Smooth muscle cell of trachea (primary cell): Measurements from ENCODE around the gene BBOF1. TPM values are rescaled to one million over a fixed set of nuclear protein-coding genes. Genes with fewer than 3 reads are reported as not detected.

ENCODE experiments used
- total RNA-seq: library from RNA; depleted of rRNA; stranded (reverse); fragments of >200 nt; gene quantifications from 2 replicates; pipeline ENCODE4 v1.2.1, GENCODE V29; 2014

BBOF1 gene, protein sequence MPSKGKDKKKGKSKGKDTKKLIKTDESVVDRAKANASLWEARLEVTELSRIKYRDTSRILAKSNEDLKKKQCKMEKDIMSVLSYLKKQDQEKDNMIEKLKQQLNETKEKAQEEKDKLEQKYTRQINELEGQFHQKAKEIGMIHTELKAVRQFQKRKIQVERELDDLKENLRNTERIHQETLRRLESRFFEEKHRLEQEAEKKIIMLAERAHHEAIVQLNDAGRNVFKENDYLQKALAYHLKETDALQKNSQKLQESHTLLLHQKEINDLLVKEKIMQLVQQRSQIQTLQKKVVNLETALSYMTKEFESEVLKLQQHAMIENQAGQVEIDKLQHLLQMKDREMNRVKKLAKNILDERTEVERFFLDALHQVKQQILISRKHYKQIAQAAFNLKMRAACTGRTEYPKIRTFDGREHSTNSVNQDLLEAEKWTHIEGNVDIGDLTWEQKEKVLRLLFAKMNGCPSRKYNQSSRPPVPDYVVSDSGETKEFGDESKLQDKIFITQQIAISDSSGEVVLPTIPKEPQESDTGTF
- total RNA-seq, result 5.5 and 6.0 TPM in 2 replicates

DNA sequence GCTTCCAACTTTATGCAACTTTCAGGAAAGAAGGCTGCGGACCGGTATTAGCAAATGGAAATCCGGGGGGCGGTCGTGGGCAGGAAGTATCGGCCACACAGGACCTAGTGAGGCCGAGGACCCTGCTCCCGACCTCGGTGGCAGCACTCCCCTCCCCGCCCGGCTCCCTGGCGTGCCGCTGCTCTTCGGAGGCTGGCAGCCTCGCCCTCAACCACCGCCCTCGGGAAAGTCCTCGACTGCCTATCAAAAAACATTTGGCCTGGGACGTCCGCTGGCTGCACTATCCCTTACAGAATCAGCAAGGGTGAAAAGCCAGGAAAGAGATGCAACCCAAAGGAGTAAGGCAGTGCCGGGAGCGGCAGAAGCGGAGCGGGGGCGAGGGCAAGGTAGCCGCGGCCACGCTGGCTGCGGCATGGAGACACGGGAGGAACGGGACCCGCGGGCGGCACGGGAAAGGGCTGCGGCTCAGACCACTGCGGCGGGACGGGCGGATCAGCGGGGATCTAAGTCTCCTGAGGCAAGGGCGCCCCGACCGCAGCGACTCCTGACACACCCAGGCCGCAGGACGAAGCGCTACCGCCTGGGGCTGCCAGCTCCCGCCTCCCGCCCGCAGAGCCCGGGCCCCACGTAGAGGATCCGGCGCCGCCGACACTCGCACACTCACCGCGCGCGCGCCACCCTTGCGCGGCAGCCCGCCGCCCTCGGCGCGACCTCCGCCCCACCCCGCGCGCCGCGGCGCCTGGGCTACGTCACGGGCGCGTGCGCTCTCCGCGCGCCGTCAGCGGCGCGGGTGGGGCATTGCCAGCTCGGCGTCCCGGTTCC lies at the start of gene BBOF1, which contains the start of gene ENTPD5:
BBOF1 (plus strand) TSS at position 764 of the 822 bp plus-strand sequence. CDS start 130 bp downstream, outside the sequence.
ENTPD5 (minus strand) TSS at position 703 of the 822 bp plus-strand sequence. CDS start 31,186 bp downstream, outside the sequence.

DNA sequence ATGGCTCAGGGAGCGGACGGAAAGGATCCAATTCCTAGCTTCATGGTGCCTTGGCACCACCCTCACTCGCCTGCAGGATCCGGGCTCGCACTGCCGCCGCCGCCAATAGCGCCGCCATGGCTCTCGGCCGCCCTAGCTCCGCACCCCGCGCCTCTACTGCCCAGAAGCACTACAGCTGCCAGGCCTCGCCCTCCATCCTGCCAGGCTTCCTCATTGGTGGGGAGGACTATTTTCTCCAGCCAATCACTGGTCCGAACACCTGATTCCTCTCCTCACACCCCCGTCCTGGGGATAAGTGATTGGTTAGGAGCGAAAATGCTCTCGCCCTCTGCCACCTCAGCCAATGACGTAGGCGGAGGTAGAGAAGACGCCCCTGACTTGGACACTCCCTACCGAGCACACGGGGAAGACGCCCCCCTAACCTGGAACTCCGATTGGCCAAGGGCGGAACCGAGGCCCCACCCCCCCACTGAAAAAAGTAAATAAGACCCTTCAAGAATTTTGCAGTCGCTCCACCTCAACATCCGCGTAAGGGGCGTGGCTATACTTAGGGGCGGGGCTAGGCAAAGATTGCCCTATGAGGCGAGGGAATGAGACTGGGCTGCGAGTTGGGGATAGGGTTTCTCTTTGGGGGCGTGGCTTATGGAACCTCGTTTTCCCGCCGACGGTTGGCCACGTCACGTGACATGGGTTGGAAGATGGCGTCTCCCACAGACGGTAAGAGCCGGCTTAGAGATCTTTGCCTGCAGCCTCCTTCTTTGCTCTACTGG lies 65.3 kb downstream of the BBOF1 start, which contains the start of the genes ALDH6A1 and LIN52:
ALDH6A1 (minus strand) TSS at position 177 of the 770 bp plus-strand sequence; CDS start at position 118, 59 bp downstream.
LIN52 (plus strand) TSS at position 680 of the 770 bp plus-strand sequence; CDS start at position 699, 19 bp downstream.

Other genes with a start within 250 kb of the BBOF1 start
- 5.2 and 9.6 TPM in 2 replicates for gene PTGR2, start 167.5 kb upstream of the BBOF1 start, total RNA-seq
- gene ZNF410, start 132.5 kb upstream of the BBOF1 start, total RNA-seq, result 72.6 and 76.8 TPM in 2 replicates
- 4.1 and 4.2 TPM in 2 replicates for gene FAM161B, start 69.3 kb upstream of the BBOF1 start, total RNA-seq
- 20.0 and 22.1 TPM in 2 replicates for gene COQ6, start 69.0 kb upstream of the BBOF1 start, total RNA-seq
- 11.7 and 17.0 TPM in 2 replicates for gene ENTPD5, start 61 bp upstream of the BBOF1 start, total RNA-seq
- gene ALDH6A1, start 65.1 kb downstream of the BBOF1 start, total RNA-seq, result 58.0 and 62.0 TPM in 2 replicates
- gene LIN52, start 65.6 kb downstream of the BBOF1 start, total RNA-seq, result 6.1 and 8.3 TPM in 2 replicates
- gene VSX2, start 220.1 kb downstream of the BBOF1 start, total RNA-seq, result not detected in 2 replicates